Inferior parietal cortex (tissue), 1 donor: ENCODE results near the gene MOV10.
"Not testable (repeated sequence)": the region's sequence is repeated elsewhere in the genome, so short reads cannot be mapped to it uniquely, and the experiment has no call there.

Experiments used
- DNase-seq: peaks from one replicate; pipeline ENCODE4 v3.0.0-alpha.2; 2016; ENCODE audit errors: extremely low spot score

The MOV10 gene

DNA sequence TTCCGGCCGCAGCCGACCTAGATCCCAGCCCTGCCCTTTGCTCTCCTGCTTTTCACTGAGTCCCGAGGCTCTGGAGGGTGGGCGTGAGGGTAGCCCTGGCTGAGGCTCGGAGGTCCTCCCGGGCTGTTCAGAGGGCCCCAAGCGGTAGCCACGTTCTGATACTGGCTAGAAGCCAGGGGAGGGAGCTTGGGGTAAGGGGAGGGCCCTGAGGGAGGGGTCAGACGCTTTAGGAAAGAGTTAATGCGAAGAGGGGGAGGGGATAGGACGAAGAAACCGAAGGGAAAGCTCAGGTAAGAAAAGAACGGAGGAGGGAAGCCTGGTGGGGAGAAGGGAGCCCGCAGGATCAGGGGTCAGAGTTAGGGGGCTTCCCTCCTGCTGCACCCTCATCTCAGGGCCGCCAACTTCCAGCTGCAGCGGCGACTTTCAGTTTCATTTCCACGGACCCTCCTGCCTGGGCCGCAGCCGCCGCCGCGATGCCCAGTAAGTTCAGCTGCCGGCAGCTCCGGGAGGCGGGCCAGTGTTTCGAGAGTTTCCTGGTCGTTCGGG, at the start of gene MOV10:
MOV10 (plus strand) TSS at position 220 of the 546 bp plus-strand sequence; CDS start at position 474, 254 bp downstream.
- DNase-seq, result no peak

DNA sequence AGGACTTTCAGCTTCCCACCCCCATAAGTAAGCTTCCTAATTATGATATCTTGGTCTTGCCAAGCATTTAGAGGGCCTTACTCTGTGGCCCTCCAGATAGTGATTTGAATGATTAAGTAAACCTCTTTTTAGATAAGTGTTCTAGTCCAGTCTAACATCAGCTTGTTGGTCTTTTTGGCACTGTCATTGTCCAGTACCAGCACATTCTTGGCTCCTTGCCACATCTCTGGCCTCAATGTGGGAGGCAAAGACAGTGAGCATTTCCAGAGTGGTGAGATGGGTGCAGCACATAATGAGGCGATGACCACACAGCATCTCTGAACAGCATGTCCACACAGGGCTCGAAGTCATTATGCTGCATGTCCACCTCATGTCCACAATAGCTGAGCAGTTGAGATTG, 48.8 kb upstream of the MOV10 start:
- DNase-seq, result peak; percentile 45

GRCh38 chr1:112626193-112626592, 48.3 kb upstream of the MOV10 start:
- no peak for DNase-seq

GRCh38 chr1:112626887-112627286, 47.6 kb upstream of the MOV10 start:
- no peak for DNase-seq

DNA sequence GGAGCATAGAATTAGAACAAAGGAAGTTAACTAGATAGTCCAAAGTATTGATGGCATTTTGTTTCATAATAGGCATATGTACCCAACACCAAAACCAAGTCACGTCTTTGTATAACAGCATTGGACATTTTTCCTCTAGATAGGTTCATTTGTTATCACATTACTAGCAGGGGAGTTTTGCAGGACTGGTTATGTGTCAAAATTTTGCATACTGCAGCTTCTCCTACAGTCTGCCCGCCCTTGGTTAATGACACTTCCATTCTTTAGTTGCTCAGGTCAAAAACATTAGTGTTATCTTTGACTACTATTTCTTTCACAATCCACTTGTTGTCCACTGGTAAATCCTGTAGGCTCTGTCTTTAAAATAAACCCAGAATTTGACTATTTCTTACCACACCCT, 45.9 kb upstream of the MOV10 start:
- DNase-seq, result no peak

DNA sequence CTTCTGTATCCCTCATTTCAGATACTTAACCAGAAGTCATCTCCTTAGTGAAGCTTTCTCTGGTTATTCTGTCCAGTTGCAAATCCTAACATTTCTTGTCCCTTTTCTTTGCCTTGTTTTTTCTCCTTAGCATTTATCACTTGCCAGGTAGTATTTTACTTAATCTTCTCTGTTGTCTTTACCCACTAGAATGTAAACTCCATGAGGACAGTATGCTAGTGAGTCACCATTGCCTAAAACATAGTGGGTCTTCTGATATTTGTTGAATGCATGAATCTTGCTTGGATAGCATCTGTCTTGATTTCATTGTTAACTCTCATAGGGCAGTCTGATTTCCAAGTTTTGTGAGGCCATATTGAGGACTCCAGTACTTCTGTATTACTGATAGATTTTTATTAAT, 45.2 kb upstream of the MOV10 start:
- no peak for DNase-seq

GRCh38 chr1:112633628-112634027, 40.8 kb upstream of the MOV10 start:
- DNase-seq, result no peak

DNA sequence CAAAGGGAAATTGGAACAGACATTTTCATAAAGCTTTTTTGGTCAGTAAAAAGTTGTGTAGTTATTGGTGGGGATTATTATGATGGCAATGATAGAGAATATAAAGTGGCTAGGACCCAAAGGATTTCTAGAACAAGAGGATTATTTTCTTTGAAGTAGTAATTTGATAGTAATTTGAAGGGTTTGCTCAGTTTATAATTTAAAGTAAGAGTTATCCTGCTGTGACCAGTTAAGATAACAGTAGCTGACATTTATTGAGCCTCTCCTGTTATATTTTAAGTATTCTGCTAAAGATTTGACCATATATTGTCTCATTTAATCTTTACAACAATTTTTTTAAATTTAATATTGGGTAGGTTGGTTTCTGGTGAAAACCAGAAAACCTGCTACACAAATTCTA, 40.1 kb upstream of the MOV10 start:
- no peak for DNase-seq

GRCh38 chr1:112636056-112636455, 38.4 kb upstream of the MOV10 start:
- no peak for DNase-seq

GRCh38 chr1:112636597-112637253, 37.7 kb upstream of the MOV10 start:
- no peak for DNase-seq

- peak; percentile 53 for DNase-seq
These were observed 37.0 kb upstream of the MOV10 start for GRCh38 chr1:112637254-112638109.

GRCh38 chr1:112638110-112638428, 36.4 kb upstream of the MOV10 start:
- DNase-seq, result no peak

DNA sequence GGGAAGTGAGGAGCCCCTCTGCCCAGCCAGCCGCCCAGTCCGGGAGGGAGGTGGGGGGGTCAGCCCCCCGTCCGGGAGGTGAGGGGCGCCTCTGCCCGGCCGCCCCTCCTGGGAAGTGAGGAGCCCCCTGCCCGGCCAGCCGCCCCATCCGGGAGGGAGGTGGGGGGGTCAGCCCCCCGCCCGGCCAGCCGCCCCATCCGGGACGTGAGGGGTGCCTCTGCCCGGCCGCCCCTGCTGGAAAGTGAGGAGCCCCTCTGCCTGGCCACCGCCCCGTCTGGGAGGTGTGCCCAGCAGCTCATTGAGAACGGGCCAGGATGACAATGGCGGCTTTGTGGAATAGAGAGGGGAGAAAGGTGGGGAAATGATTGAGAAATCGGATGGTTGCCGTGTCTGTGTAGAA, 34.0 kb upstream of the MOV10 start:
- not testable (repeated sequence) for DNase-seq

DNA sequence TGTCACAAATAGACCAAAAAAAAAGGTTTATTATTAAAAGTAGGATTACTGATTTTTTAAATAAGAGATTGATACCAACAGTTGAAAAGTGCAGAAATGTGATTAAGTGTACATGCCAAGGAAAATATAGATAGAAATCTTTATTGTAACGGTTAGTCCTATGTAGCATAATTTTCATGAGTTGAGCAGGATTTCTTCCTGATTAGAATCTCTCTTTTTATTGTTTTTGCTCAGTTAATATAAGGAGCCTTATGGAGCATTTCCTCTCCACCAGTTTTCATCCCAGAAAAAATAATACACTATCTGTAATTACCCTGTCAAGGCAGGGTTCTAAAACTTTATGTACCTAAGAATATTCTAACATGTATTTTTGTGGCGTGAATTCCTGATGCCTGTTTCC, 31.4 kb upstream of the MOV10 start:
- no peak for DNase-seq

- no peak for DNase-seq
These were observed 28.2 kb upstream of the MOV10 start for GRCh38 chr1:112646225-112646624.

GRCh38 chr1:112651205-112651604, 23.3 kb upstream of the MOV10 start:
- no peak for DNase-seq

- no peak for DNase-seq
These were observed 8.6 kb upstream of the MOV10 start for GRCh38 chr1:112665857-112666256.

DNA sequence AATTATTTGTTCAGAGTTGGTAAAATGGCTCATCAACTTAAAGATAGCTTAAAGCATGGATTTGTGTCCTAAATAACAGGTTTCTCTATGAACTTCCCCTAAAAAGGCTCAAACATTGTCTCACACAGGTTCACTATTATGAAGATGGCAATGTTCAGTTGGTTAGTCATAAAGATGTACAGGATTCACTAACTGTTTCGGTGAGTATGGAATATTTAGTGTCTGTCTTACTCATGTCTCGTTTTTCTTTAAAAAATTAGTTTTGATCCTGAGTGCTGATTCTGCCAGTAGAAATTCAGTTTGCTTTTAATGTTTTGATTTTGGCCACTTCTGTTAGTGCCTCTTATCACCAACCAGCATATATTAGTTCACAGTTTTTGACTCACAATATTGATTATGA, 7.5 kb upstream of the MOV10 start:
- DNase-seq, result no peak

- no peak for DNase-seq
These were observed 2.5 kb upstream of the MOV10 start for GRCh38 chr1:112672009-112672408.

DNA sequence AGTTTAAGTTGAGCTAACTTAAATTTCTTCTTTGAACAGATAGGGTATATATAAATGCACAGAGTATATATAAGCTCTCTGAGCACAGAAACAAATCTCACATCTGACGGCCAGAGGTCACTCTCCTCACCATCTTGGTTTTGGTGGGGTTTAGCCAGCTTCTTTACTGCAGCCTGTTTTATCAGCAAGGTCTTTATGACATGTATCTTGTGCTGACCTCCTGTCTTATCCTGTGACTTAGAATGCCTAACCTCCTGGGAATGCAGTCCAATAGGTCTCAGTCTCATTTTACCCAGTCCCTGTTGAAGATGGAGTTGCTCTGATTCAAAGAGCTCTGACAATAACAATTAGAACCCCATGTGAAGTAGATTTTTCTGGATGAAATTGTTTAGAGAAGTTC, 1.6 kb upstream of the MOV10 start:
- no peak for DNase-seq

DNA sequence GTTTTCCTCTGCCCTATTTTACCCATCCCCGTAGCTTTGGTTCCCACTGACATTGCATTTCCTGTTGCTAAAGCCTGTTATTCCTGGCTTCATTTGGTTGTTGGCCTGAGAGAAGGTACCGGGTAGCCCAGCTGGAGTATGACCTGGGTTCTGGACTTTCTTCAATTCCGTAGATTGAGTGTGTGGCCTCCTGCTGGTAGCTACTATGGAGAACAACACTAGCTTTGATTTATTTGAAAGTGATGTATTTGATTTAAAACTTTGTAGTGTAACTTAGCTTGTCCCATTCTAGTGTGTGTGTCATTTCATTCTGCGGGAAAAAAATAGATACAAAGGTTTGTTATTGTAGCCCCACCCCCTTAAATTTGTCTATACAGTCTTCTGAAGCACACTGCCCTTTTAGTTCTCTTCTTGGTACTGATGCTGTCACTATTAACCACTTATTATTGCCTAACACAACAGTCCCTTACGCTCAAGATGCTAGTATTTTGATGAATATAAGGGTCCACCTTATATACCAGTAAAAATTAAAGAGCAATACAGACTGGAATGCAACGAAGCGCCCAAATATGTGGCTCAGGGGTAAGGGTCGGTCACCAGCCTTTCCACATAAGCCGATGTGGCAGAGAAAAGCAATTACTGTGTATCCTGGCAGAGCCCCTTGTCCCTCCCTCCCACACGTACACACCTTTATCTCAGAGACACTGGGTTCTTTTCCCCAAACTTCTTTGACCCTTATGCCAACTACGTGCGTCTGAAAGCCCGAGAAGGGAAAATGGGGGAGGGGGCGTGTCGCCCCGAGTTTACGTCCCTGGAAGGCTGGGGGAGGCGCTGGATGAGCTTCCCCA, 643 bp upstream of the MOV10 start:
- no peak for DNase-seq
